ENCODE measurements around the gene CNTN4. TPM values are rescaled to one million over a fixed set of nuclear protein-coding genes. Genes with fewer than 3 reads are reported as not detected.
"Not testable (repeated sequence)": the region's sequence is repeated elsewhere in the genome, so short reads cannot be mapped to it uniquely, and the experiment has no call there.

CNTN4 gene
- total RNA-seq, 1 donor from 2014 or later, result 16.5 TPM

GRCh38 chr3:2810723-2811122, 712.1 kb downstream of the CNTN4 start:
- H3K27me3 ChIP-seq (ENCODE audit: control insufficient read depth, insufficient read depth, low read length), result no peaks in the 10 kb centered on the region
- no peak overlapping the region for H3K4me3 ChIP-seq (ENCODE audit: low read depth, low read length)
- no peaks in the 10 kb centered on the region for H3K36me3 ChIP-seq (ENCODE audit: control insufficient read depth, insufficient read depth, low read length)
- no peak for TF ChIP-seq CTCF (IDR thresholded peaks at IDR 0.05; ENCODE audit: insufficient read depth, low read length, poor library complexity, severe bottlenecking)
- no peak for DNase-seq (ENCODE audit: low read depth)

- DNase-seq (ENCODE audit: low read depth), result no peak
- Histone ChIP-seq H3K27me3 (ENCODE audit: control insufficient read depth, insufficient read depth, low read length) (no peaks in the 10 kb centered on the region), H3K4me3 (ENCODE audit: low read depth, low read length) (no peak overlapping the region), H3K36me3 (ENCODE audit: control insufficient read depth, insufficient read depth, low read length) (no peaks in the 10 kb centered on the region)
- TF ChIP-seq CTCF (IDR thresholded peaks at IDR 0.05; ENCODE audit: insufficient read depth, low read length, poor library complexity, severe bottlenecking), result no peak
These were observed 720.9 kb downstream of the CNTN4 start for GRCh38 chr3:2819571-2819970.

GRCh38 chr3:2820982-2821381, 722.3 kb downstream of the CNTN4 start:
- DNase-seq (ENCODE audit: low read depth); H3K27me3 ChIP-seq (ENCODE audit: control insufficient read depth, insufficient read depth, low read length): not testable (repeated sequence)

GRCh38 chr3:2822611-2823010, 723.9 kb downstream of the CNTN4 start:
- no peak overlapping the region for H3K4me3 ChIP-seq (ENCODE audit: low read depth, low read length)
- no peaks in the 10 kb centered on the region for H3K36me3 ChIP-seq (ENCODE audit: control insufficient read depth, insufficient read depth, low read length)
- TF ChIP-seq CTCF (IDR thresholded peaks at IDR 0.05; ENCODE audit: insufficient read depth, low read length, poor library complexity, severe bottlenecking), result no peak
- DNase-seq (ENCODE audit: low read depth), result no peak
- no peaks in the 10 kb centered on the region for H3K27me3 ChIP-seq (ENCODE audit: control insufficient read depth, insufficient read depth, low read length)

More at GRCh38 chr3:2820982-2821381, 722.3 kb downstream of the CNTN4 start:
- not testable (repeated sequence) for H3K36me3 ChIP-seq (ENCODE audit: control insufficient read depth, insufficient read depth, low read length); H3K4me3 ChIP-seq (ENCODE audit: low read depth, low read length)

- TF ChIP-seq CTCF (IDR thresholded peaks at IDR 0.05; ENCODE audit: insufficient read depth, low read length, poor library complexity, severe bottlenecking), result no peak
- DNase-seq (ENCODE audit: low read depth), result peak; percentile 5
- Histone ChIP-seq H3K4me3 (ENCODE audit: low read depth, low read length) (no peak overlapping the region), H3K36me3 (ENCODE audit: control insufficient read depth, insufficient read depth, low read length) (no peaks in the 10 kb centered on the region), H3K27me3 (ENCODE audit: control insufficient read depth, insufficient read depth, low read length) (no peaks in the 10 kb centered on the region)
These were observed 724.4 kb downstream of the CNTN4 start for GRCh38 chr3:2823031-2823430.

- no peak for TF ChIP-seq CTCF (IDR thresholded peaks at IDR 0.05; ENCODE audit: insufficient read depth, low read length, poor library complexity, severe bottlenecking)
- no peaks in the 10 kb centered on the region for H3K27me3 ChIP-seq (ENCODE audit: control insufficient read depth, insufficient read depth, low read length)
- DNase-seq (ENCODE audit: low read depth), result no peak
- no peak overlapping the region for H3K4me3 ChIP-seq (ENCODE audit: low read depth, low read length)
- no peaks in the 10 kb centered on the region for H3K36me3 ChIP-seq (ENCODE audit: control insufficient read depth, insufficient read depth, low read length)
These were observed 725.0 kb downstream of the CNTN4 start for GRCh38 chr3:2823437-2824211.

All from kidney epithelial cell (primary cell).